Measurements from ENCODE around the gene CD99. TPM values are rescaled to one million over a fixed set of nuclear protein-coding genes. Genes with fewer than 3 reads are reported as not detected.
A peak's percentile ranks its signal among the peaks of the same experiment; 100 is the strongest.

The CD99 gene
- total and polyA plus RNA-seq, 2 of the 13 experiments (the other 11 are each of a cell fraction or from before 2014, with no cell fraction given), result 78.8 to 111 TPM

DNA sequence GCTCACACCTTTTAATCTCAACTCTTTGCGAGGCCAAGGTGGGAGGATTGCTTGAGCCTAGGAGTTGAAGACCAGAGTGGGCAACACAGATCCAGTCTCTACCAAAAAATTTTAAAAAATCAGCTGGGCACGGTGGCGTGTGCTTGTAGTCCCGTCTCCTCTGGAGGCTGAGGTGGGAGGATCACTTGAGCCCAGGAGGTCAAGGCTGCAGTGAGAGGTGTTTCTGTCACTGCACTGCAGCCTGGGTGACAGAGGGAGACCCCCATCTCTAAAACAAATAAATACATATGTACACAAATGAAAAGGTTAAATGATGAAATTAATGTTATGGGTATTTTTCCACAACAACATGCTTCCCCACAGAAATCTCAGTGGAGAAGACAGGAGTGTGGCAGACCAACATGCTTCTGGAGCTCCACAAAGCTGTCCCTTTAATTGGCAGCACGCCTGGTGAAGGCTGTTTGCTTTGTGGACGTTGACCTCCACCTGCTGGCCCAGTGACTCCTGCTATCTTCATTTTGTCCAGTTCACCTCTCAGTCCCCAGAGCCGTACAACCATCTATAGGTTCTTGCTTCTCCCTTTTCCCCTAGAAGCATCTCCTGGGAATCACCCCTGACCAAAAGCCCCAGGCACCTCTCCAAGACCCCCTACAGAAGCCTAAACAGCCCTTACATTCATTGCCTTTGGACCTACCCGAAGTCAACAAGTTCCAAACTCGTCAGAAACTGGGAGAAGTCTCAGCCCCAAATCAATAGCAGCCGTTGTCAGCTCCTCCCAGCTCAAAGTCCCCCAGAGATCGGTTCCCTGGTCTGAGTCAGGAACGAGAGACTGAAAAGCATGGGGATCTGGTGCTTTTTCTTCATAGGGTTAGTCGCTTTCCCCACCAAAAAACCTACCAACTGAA, 36.4 kb upstream of the CD99 start (continued):
- TF ChIP-seq UBTF (CRISPR knock-in tag; IDR thresholded peaks at IDR 0.05) (0 out of 2 replicates have a peak, but pooled peaks have one; percentile 38), MED1 (CRISPR knock-in tag; IDR thresholded peaks at IDR 0.05) (peak; percentile 63), ETV5 (CRISPR knock-in tag; IDR thresholded peaks at IDR 0.05; ENCODE audit: borderline replicate concordance) (peak; percentile 8; the same call in 1 of the 2 replicates), ZBTB1 (CRISPR knock-in tag; IDR thresholded peaks at IDR 0.05; ENCODE audit: borderline replicate concordance) (no peak), NCOA1 (CRISPR knock-in tag; IDR thresholded peaks at IDR 0.05) (no peak), NR2F1 (CRISPR knock-in tag; IDR thresholded peaks at IDR 0.05) (peak; percentile 53 to 84; a peak in 3 of 4 replicates), MEIS1 (CRISPR knock-in tag; IDR thresholded peaks at IDR 0.05; ENCODE audit: borderline replicate concordance) (no peak; the same call in 1 of the 2 replicates), HNRNPUL1 (IDR thresholded peaks at IDR 0.05; ENCODE audit: low read depth, low read length) (no peak), IRF2 (CRISPR knock-in tag; IDR thresholded peaks at IDR 0.05) (no peak), CREB1 (IDR thresholded peaks at IDR 0.05) (no peak), CREB1 (CRISPR knock-in tag; IDR thresholded peaks at IDR 0.05) (peak; percentile 39; the same call in 1 of the 2 replicates), SOX5 (CRISPR knock-in tag; IDR thresholded peaks at IDR 0.05; ENCODE audit: borderline replicate concordance) (no peak), MYC (CRISPR knock-in tag; IDR thresholded peaks at IDR 0.05; ENCODE audit: borderline replicate concordance) (peak; percentile 59; the same call in 1 of the 2 replicates), ZSCAN29 (CRISPR knock-in tag; conservative IDR thresholded peaks at IDR 0.05) (0 out of 2 replicates have a peak, but pooled peaks have one; percentile 64), RBFOX2 (IDR thresholded peaks at IDR 0.05; ENCODE audit: low read depth, low read length) (peak; percentile 65; the same call in 1 of the 2 replicates), POLR2AphosphoS5 (IDR thresholded peaks at IDR 0.05; ENCODE audit: low read depth, low read length) (peak; percentile 74)
- TF ChIP-seq, protein P1, sequence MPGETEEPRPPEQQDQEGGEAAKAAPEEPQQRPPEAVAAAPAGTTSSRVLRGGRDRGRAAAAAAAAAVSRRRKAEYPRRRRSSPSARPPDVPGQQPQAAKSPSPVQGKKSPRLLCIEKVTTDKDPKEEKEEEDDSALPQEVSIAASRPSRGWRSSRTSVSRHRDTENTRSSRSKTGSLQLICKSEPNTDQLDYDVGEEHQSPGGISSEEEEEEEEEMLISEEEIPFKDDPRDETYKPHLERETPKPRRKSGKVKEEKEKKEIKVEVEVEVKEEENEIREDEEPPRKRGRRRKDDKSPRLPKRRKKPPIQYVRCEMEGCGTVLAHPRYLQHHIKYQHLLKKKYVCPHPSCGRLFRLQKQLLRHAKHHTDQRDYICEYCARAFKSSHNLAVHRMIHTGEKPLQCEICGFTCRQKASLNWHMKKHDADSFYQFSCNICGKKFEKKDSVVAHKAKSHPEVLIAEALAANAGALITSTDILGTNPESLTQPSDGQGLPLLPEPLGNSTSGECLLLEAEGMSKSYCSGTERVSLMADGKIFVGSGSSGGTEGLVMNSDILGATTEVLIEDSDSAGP (CRISPR knock-in tag; IDR thresholded peaks at IDR 0.05; ENCODE audit: borderline replicate concordance), result peak; percentile 100
- TF ChIP-seq, protein P2, sequence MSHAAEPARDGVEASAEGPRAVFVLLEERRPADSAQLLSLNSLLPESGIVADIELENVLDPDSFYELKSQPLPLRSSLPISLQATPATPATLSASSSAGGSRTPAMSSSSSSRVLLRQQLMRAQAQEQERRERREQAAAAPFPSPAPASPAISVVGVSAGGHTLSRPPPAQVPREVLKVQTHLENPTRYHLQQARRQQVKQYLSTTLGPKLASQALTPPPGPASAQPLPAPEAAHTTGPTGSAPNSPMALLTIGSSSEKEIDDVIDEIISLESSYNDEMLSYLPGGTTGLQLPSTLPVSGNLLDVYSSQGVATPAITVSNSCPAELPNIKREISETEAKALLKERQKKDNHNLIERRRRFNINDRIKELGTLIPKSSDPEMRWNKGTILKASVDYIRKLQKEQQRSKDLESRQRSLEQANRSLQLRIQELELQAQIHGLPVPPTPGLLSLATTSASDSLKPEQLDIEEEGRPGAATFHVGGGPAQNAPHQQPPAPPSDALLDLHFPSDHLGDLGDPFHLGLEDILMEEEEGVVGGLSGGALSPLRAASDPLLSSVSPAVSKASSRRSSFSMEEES (CRISPR knock-in tag; IDR thresholded peaks at IDR 0.05), result peak; percentile 37; the same call in 1 of the 2 replicates
- TF ChIP-seq, protein P3, sequence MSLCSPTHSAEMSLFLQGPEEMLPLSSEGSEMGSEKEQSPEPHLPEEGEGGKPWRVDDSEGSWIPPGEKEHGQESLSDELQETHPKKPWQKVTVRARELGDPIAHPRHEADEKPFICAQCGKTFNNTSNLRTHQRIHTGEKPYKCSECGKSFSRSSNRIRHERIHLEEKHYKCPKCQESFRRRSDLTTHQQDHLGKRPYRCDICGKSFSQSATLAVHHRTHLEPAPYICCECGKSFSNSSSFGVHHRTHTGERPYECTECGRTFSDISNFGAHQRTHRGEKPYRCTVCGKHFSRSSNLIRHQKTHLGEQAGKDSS (CRISPR knock-in tag; IDR thresholded peaks at IDR 0.05; ENCODE audit: borderline replicate concordance, low read depth), result peak; percentile 57; the same call in 1 of the 2 replicates
- TF ChIP-seq, protein P4, sequence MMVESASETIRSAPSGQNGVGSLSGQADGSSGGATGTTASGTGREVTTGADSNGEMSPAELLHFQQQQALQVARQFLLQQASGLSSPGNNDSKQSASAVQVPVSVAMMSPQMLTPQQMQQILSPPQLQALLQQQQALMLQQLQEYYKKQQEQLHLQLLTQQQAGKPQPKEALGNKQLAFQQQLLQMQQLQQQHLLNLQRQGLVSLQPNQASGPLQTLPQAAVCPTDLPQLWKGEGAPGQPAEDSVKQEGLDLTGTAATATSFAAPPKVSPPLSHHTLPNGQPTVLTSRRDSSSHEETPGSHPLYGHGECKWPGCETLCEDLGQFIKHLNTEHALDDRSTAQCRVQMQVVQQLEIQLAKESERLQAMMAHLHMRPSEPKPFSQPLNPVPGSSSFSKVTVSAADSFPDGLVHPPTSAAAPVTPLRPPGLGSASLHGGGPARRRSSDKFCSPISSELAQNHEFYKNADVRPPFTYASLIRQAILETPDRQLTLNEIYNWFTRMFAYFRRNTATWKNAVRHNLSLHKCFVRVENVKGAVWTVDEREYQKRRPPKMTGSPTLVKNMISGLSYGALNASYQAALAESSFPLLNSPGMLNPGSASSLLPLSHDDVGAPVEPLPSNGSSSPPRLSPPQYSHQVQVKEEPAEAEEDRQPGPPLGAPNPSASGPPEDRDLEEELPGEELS (CRISPR knock-in tag; IDR thresholded peaks at IDR 0.05), result peak; percentile 50; the same call in 1 of the 2 replicates

All from HepG2 (cell line).